IgD-negative memory B cell (primary cell): Measurements from ENCODE around the gene AGBL5. TPM values are rescaled to one million over a fixed set of nuclear protein-coding genes. Genes with fewer than 3 reads are reported as not detected.

ENCODE experiments used
- H3K27ac Mint-ChIP-seq, 3 donors: one replicate each; pipeline ENCODE4 v1.8.0; 2020 to 2022; ENCODE audit warnings: mild to moderate bottlenecking in 3 of 3, mixed read lengths in 3 of 3, moderate library complexity in 1 of 3
- H3K27me3 Mint-ChIP-seq: one replicate; pipeline ENCODE4 v1.8.0; 2021; ENCODE audit warnings: mixed read lengths
- H3K36me3 Mint-ChIP-seq: one replicate; pipeline ENCODE4 v1.8.0; 2020; ENCODE audit warnings: mild to moderate bottlenecking, mixed read lengths
- H3K4me1 Mint-ChIP-seq, 3 donors: one replicate each; pipeline ENCODE4 v1.8.0; 2020 to 2022; ENCODE audit warnings: mixed read lengths in 3 of 3, mild to moderate bottlenecking in 1 of 3
- H3K4me3 Mint-ChIP-seq, 4 donors: one replicate each; pipeline ENCODE4 v1.8.0; 2020 to 2022; ENCODE audit warnings: mild to moderate bottlenecking in 4 of 4, mixed read lengths in 4 of 4, moderate library complexity in 3 of 4
- H3K9me3 Mint-ChIP-seq, 3 donors: one replicate each; pipeline ENCODE4 v1.8.0; 2020 to 2021; ENCODE audit warnings: mixed read lengths in 3 of 3, mild to moderate bottlenecking in 1 of 3
- polyA plus RNA-seq: library from polyadenylated mRNA; unstranded; fragments of 300-500 nt; fragmentation: Illumina TruSeq; gene quantifications from one replicate; pipeline ENCODE4 v1.2.3, GENCODE V29; 2021

AGBL5 gene
- polyA plus RNA-seq, 1 donor from 2014 or later: 10.8 TPM

DNA sequence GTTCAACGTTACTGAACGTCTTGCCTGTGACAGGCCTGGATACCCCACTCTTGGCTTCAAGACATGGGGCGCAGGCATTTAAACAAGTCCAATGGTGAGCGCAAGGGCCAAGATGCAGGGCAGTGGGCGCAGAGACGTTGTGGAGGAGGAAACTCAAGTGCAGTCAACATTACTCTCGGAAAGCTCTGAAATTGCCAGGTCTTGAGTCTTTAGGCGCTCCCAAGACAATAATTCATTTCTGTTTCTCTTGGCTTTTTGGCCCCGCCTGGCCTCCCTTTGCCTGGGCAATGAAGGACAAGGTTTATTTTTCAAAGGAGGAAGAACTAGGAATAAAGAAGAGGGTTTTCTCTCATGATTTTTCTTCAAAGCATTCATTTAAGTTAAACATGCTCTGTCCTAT, 32.0 kb upstream of the AGBL5 start:
- Mint-ChIP-seq H3K4me1 (no peaks in the 10 kb centered on the region), H3K36me3 (peaks cover 3% of the 10 kb centered on the region), H3K9me3 (no peaks in the 10 kb centered on the region), H3K27ac (peak overlapping the region in 1 of 3 donors; percentile 25), H3K4me3 (no peak overlapping the region), H3K27me3 (no peaks in the 10 kb centered on the region)

DNA sequence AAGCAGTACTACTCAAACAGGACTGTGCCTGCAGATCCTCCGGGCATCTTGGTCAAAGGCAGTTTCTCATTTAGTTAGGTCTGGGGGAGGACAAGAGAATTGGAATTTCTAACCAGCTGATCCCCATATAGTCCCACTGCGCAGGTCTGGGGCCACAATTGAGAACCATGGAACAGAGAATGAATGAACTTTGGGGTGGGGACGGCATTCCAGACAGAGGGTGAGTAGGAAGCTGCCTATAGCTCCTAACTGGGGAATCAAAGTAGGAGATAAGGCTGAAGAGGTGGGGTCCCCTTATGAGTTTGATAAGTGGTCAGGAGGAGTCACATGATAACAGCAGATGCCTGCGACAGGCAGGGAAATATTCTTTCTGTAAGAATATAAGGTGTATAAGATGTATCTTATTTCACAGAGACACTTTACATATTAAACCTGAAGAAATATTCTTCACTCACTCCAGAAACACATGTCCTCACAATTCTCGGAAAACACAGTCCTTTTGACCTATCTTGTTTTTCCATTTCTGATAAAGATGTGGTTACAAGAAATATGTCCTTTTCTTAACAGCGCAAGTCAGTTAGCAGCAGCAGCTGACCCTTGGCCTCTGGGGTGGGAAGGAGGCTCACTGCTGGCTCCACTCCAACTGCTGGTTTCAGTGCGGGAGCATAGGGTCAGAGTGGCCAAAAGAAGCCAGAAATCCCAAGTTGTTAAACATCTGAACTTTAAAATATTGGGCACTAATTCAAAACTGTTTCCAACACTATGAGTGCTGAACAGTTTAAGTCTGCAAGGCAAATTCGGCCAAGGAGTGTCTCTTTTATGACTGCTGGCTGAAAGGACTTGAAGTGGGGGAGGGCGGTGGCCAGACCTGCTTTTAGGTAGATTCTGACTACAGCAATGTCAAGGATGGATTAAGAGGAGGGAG, 31.3 kb upstream of the AGBL5 start:
- H3K27me3 Mint-ChIP-seq: no peaks in the 10 kb centered on the region
- no peak overlapping the region for H3K4me3 Mint-ChIP-seq
- H3K9me3 Mint-ChIP-seq: no peaks in the 10 kb centered on the region
- H3K4me1 Mint-ChIP-seq: no peaks in the 10 kb centered on the region
- H3K27ac Mint-ChIP-seq: peak overlapping the region in 1 of 3 donors; percentile 25
- peaks cover 3% of the 10 kb centered on the region for H3K36me3 Mint-ChIP-seq

DNA sequence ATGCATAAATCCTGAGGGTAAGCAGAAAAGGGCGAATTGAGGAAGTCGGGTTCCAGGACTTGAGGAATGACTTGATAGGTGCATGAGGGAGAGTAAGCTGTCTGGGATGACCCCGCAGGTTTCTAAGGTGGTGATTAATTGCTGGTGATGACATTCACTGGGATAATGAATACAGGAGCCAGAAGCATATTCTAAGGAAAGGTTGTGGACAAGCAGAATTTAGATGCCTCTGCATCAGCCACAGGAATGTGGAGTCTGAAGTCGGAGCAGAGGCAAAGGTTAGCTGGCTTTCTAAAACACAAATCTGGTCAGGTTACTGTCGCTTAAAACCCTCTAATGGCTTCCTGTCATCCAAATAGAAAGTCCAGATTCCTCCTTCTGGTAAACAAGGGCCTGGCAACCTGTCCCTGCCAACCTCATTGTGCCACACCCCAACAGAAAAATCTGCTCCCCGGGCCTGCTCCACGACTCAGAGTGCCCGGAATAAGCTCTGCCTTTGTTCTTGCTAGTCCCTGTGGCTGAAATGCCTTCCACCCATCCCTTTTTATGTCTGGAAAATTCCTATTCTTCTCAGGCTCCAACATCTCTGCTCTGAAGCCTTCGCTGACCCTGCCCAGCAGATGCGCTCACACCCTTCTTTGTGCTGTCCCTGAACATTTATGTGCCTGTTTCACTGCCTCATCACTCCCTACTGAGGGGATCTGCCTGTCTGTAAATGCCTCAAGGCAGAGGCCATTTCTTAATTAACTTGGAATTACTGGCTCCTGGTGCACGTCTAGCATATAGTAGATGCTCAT, 30.0 kb upstream of the AGBL5 start:
- Mint-ChIP-seq H3K9me3 (no peaks in the 10 kb centered on the region), H3K36me3 (peaks cover 3% of the 10 kb centered on the region), H3K4me3 (no peak overlapping the region), H3K27me3 (no peaks in the 10 kb centered on the region), H3K4me1 (no peaks in the 10 kb centered on the region), H3K27ac (peak overlapping the region in 1 of 3 donors; percentile 35)

DNA sequence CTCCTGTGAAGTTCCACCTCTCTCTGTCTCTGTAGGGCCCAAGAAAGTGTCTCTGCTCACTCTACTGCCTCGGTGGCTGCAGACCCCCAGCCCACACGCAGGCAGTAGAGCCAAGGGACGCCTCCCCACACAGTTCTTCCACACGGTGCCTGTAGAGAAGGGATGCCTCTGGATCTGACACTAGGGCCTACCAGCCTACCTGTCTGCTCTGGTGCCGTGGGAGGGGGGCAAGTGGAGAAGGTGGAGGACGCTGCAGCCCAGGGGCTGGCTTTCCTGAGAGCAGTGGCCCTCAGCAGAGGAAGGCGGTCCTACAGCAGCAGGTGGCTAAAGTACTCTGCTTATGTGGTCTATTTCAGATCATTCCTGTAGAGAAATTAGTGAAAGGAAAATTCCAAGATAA, 27.7 kb upstream of the AGBL5 start:
- H3K9me3 Mint-ChIP-seq: no peaks in the 10 kb centered on the region
- no peak overlapping the region for H3K4me3 Mint-ChIP-seq
- no peaks in the 10 kb centered on the region for H3K4me1 Mint-ChIP-seq
- H3K27ac Mint-ChIP-seq: no peak overlapping the region
- no peaks in the 10 kb centered on the region for H3K27me3 Mint-ChIP-seq
- peaks cover 9% of the 10 kb centered on the region for H3K36me3 Mint-ChIP-seq

DNA sequence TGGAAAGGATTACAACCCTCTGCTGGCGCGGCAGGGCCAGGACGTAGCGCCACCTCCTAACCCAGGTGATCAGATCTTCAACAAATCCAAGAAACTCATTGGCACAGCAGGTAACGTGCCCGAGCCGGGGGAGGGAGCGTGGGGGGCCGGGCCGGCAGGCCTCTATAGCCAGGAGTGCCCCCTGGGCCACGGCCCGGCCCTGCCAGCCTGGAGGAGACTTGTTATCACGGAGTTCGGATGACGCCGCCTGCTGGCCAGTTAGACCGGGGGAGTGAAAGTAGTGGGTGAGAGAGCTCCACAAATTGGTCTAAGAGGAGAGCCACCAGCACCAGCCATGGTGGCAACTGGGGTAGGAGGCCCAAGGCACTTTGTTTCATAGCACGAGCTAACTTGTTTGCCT, 27.3 kb upstream of the AGBL5 start:
- Mint-ChIP-seq H3K36me3 (peaks cover 9% of the 10 kb centered on the region), H3K4me3 (no peak overlapping the region), H3K4me1 (no peaks in the 10 kb centered on the region), H3K27ac (no peak overlapping the region), H3K27me3 (no peaks in the 10 kb centered on the region), H3K9me3 (no peaks in the 10 kb centered on the region)

DNA sequence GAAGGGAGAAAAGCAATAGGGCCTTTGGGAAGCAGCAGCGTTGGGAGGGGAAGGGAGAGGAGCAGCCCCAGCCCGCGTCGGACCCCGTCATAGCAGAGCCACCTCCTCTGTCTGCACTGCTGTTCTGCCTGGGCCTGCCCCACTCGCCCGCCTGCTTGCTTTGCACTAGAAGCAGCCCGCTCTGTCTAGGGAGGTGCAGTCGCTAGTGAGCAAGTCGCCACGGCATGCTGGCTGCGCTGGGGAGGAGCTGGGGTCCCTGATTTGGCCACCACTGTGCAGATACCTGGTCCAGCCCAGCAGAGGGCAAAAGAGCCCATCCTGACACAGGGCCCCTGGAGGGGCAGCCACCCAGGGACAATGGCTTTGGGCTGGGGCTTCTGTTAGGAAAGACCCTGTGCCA, 26.7 kb upstream of the AGBL5 start:
- no peak overlapping the region for H3K27ac Mint-ChIP-seq
- H3K4me3 Mint-ChIP-seq: no peak overlapping the region
- H3K9me3 Mint-ChIP-seq: no peaks in the 10 kb centered on the region
- H3K27me3 Mint-ChIP-seq: no peaks in the 10 kb centered on the region
- H3K36me3 Mint-ChIP-seq: peaks cover 9% of the 10 kb centered on the region
- no peaks in the 10 kb centered on the region for H3K4me1 Mint-ChIP-seq

DNA sequence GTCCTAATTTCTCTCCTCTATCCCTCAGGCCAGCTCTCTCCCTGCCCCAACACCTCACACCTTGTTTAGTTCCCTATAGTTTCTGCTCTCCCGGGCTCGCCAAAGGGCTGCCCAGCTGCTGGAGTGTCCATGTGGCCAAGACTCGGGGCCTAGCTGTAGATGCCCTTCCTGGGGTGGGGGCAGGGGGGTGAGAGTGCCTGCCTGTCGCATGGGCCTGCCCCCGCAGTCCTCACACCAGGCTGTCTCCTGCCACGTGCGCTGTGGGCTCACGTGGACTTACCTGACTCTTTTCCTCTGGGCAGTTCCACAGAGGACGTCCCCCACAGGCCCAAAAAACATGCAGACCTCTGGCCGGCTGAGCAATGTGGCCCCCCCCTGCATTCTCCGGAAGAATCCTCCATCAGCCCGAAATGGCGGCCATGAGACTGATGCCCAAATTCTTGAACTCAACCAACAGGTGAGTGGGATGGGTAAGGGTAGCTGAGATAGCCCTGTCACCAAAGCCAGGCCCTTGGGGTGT, 26.1 kb upstream of the AGBL5 start:
- Mint-ChIP-seq H3K27me3 (no peaks in the 10 kb centered on the region), H3K4me3 (no peak overlapping the region), H3K4me1 (peaks cover 0 to 2% (median under 1%) of the 10 kb centered on the region in 3 donors), H3K36me3 (peaks cover 7% of the 10 kb centered on the region), H3K9me3 (no peaks in the 10 kb centered on the region), H3K27ac (peak overlapping the region in 1 of 3 donors; percentile 90)

DNA sequence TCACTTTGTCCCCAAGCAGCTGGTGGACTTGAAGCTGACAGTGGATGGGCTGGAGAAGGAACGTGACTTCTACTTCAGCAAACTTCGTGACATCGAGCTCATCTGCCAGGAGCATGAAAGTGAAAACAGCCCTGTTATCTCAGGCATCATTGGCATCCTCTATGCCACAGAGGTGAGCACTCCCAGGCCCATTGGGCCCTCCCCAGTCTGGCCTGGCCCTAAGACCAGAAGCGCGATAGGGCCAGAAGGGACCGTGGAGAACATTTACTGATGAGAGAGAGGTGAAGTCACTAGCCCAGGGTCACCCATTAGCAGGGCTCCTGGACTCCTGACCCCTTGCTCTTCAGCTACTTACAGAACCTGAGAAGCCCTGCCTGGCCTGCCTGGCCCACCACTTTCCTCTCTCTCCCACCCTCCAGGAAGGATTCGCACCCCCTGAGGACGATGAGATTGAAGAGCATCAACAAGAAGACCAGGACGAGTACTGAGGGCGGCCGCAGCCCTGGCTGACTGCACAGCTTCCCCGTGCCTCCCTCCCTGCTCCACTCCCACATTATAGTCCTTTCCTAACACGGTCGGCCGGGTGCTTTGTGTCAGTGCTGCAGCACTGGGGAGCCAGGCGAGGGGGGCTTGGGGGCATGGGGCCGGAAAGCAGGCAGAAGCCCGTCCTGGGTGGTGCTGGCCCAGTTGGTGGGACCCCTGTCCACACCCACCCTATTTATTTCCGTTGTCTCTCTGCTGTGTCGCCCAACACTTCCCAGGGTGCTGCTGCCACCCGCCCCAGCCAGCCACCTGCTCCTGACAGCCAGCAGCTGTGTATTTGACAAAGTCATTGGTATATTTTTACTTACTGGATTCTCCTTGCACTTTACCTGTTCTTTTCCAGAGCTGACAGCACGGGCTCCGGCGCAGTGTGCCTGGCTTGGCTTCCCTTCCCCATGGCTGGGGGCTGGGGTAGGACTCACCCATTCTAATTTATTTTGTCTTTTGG, 25.3 kb upstream of the AGBL5 start:
- Mint-ChIP-seq H3K36me3 (peaks cover 7% of the 10 kb centered on the region), H3K27me3 (no peaks in the 10 kb centered on the region), H3K9me3 (no peaks in the 10 kb centered on the region), H3K4me3 (no peak overlapping the region), H3K27ac (no peak overlapping the region), H3K4me1 (peaks cover 0 to 5% (median 2%) of the 10 kb centered on the region in 3 donors)

DNA sequence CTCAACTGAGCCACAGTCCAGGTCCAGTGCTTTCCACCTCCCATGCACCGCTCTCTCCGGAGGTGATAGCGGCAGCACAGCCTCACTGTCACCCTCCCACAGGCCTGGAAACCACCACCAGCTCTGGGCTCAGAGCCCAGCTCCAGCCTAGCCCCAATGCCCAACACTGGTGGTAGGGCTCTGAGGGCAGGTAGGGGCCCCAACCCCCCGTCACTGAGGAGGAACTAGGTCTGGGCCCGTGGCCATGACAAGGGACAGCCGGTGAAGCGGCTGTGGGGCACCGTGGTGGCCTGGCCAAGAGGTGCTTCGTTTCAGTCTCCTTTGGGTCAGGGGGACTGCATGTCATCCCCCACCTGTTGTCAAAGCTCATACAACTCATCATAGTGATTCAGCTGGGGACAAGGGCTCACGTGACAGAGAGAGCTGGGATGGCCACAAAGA, 24.2 kb upstream of the AGBL5 start:
- H3K27ac Mint-ChIP-seq: no peak overlapping the region
- no peak overlapping the region for H3K4me3 Mint-ChIP-seq
- H3K36me3 Mint-ChIP-seq: peaks cover 7% of the 10 kb centered on the region
- H3K4me1 Mint-ChIP-seq: peaks cover 4 to 7% (median 4%) of the 10 kb centered on the region in 3 donors
- H3K9me3 Mint-ChIP-seq: no peaks in the 10 kb centered on the region
- no peaks in the 10 kb centered on the region for H3K27me3 Mint-ChIP-seq

DNA sequence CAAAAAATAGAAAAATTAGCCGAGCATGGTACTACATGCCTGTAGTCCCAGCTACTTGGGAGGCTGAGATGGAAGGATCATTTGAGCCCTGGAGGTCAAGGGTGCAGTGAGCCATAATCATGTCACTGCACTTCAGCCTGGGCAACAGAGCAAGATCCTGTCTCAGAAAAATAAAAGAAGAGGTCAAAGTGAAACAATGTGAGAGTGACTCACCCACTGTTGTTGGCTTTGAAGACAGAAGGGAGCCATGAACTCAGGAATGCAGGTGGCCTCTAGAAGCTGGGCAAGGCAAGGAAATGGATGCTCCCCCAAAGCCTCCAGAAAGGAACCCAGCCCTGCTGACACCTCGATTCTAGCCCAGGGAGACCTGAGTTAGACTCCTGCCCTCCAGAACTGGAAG, 22.4 kb upstream of the AGBL5 start:
- Mint-ChIP-seq H3K4me1 (peaks cover 13 to 19% (median 13%) of the 10 kb centered on the region in 3 donors), H3K4me3 (peak overlapping the region in 1 of 4 donors; percentile 64), H3K27me3 (no peaks in the 10 kb centered on the region), H3K9me3 (no peaks in the 10 kb centered on the region), H3K36me3 (peaks cover 5% of the 10 kb centered on the region), H3K27ac (peak overlapping the region in 2 of 3 donors; percentile 25 to 45)

DNA sequence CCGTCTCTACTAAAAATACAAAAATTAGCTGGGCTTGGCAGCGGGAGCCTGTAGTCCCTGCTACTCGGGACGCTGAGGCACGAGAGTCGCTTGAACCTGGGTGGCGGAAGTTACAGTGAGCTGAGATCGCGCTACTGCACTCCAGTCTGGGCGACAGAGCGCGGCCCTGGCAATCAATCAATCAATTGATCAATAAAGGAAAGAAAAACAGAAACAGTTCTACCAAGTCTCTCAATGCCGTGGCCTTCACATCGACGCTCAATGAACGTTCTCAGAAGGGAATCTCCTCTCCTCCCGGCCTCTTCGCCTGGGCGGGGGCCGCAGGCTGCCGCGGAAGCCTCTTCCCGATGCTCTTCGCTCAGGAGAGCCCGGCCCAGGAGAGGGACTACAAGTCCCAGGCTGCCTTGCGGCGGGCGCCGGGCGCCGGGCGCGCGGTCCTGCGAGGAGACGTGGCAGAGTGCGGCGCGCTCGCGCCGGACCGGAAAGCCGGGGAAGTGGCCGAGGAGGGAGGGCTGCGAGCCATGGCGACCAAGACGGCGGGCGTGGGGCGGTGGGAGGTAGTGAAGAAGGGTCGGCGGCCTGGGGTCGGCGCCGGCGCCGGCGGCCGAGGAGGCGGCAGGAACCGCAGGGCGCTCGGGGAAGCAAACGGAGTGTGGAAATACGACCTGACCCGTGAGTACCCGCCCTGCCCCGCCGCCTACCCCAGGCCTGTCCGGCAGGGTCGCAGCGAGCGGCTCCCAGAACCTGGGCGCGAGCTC, 18.8 kb upstream of the AGBL5 start, which contains the start of gene TMEM214:
Gene TMEM214, plus strand, starts transcription at position 471 of the 758 bp plus-strand sequence. Its CDS starts 51 bp downstream, at position 522.
- H3K9me3 Mint-ChIP-seq: no peaks in the 10 kb centered on the region
- H3K36me3 Mint-ChIP-seq: peaks cover 1% of the 10 kb centered on the region
- H3K27ac Mint-ChIP-seq: peak within 1 kb of the TSS; percentile 79 to 86 (median 85)
- peak within 1 kb of the TSS; percentile 93 to 98 (median 96) for H3K4me3 Mint-ChIP-seq
- peaks cover 16 to 21% (median 17%) of the 10 kb centered on the region in 3 donors for H3K4me1 Mint-ChIP-seq
- H3K27me3 Mint-ChIP-seq: no peaks in the 10 kb centered on the region

DNA sequence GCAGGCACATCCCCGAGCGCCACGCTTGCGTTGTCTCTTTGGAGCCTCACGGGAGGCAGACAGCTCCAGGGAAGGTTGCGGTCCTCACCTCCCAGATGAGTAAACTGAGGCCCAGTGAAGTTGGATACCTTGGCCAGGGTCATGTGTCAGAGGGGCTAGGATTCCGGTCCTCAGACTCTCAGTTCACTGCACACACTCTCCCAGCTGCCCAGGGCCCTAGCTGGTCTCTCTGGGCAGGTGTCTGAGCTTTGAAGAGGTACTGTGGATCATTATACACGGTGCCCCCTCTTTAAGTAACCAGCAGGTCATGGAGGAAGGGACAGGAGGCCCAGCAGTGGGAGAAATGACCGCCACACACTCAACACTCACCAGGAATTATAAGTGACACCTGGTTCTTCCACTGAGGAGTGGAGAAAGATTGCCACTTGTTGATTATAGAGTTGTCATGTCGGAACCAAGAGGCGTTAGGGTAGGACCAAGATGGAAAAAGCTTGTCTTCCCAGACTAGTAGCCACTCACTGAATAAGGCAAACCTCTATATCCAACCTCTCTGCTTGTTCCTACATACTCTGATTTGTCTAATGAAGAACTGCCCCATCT, 18.1 kb upstream of the AGBL5 start:
- Mint-ChIP-seq H3K36me3 (no peaks in the 10 kb centered on the region), H3K27me3 (no peaks in the 10 kb centered on the region), H3K9me3 (no peaks in the 10 kb centered on the region), H3K4me1 (peaks cover 16 to 21% (median 17%) of the 10 kb centered on the region in 3 donors), H3K27ac (peak overlapping the region; percentile 79 to 86 (median 85)), H3K4me3 (peak overlapping the region; percentile 93 to 98 (median 96))

DNA sequence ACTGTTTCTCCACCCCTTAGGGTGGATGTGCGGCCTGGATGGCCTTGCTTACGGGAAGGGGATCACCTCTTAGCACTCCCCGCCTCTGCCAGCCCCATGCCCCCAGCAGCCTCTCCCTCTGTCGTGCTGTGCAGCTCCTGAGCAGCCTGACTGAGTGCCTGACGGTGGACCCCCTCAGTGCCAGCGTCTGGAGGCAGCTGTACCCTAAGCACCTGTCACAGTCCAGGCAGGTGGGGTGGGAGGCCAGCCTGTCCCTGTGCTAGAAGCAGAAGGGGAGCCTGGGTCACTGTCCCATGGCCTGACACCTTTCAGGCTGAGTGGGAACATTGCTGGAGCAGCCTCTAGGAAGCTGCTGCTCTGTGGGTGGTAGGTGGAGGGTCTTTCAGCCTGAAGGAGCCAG, 13.5 kb upstream of the AGBL5 start:
- Mint-ChIP-seq H3K4me1 (peaks cover 26 to 35% (median 26%) of the 10 kb centered on the region in 3 donors), H3K36me3 (peaks cover 5% of the 10 kb centered on the region), H3K9me3 (no peaks in the 10 kb centered on the region), H3K4me3 (no peak overlapping the region), H3K27me3 (no peaks in the 10 kb centered on the region), H3K27ac (no peak overlapping the region)
